GM21381 (cell line): ENCODE data around the gene RLN2.
"Not testable (repeated sequence)": the region's sequence is repeated elsewhere in the genome, so short reads cannot be mapped to it uniquely, and the experiment has no call there.

ENCODE experiments used
- ATAC-seq: cut with Tn5 transposase; IDR thresholded peaks from one replicate; pipeline ENCODE4 v1.9.1; 2021; ENCODE audit warnings: mild to moderate bottlenecking, moderate library complexity; ENCODE audit not compliant: unreplicated experiment

RLN2 gene

GRCh38 chr9:5303840-5304795 lies at the start of gene RLN2:
RLN2 (minus strand) TSS chr9:5304716; CDS start chr9:5304580, 136 bp downstream.
- peak; percentile 99 for ATAC-seq

- no peak for ATAC-seq
Measured at GRCh38 chr9:5354184-5354583, 49.7 kb upstream of the RLN2 start.

GRCh38 chr9:5352637-5353248 lies 48.2 kb upstream of the RLN2 start:
- no peak for ATAC-seq

- peak; percentile 99 for ATAC-seq
Measured at GRCh38 chr9:5338992-5339981, 34.8 kb upstream of the RLN2 start, which contains the start of gene RLN1. RLN1 (minus strand) TSS chr9:5339876; CDS start chr9:5339746, 130 bp downstream.

GRCh38 chr9:5336688-5337087 lies 32.2 kb upstream of the RLN2 start:
- ATAC-seq = no peak

GRCh38 chr9:5331276-5331675 lies 26.8 kb upstream of the RLN2 start:
- ATAC-seq = not testable (repeated sequence)

- no peak for ATAC-seq
Measured at GRCh38 chr9:5326893-5327548, 22.5 kb upstream of the RLN2 start.

GRCh38 chr9:5326187-5326586 lies 21.7 kb upstream of the RLN2 start:
- ATAC-seq = no peak

GRCh38 chr9:5321601-5322000 lies 17.1 kb upstream of the RLN2 start:
- ATAC-seq = not testable (repeated sequence)

- no peak for ATAC-seq
Measured at GRCh38 chr9:5321058-5321457, 16.5 kb upstream of the RLN2 start.

- not testable (repeated sequence) for ATAC-seq
Measured at GRCh38 chr9:5316406-5316805, 11.9 kb upstream of the RLN2 start.

GRCh38 chr9:5315187-5315923 lies 10.8 kb upstream of the RLN2 start:
- no peak for ATAC-seq

- no peak for ATAC-seq
Measured at GRCh38 chr9:5310851-5311250, 6.3 kb upstream of the RLN2 start.

GRCh38 chr9:5305741-5306140 lies 1.2 kb upstream of the RLN2 start:
- ATAC-seq = no peak

- ATAC-seq = no peak
Measured at GRCh38 chr9:5301544-5301943, 3.0 kb downstream of the RLN2 start.

- ATAC-seq = no peak
Measured at GRCh38 chr9:5292141-5292540, 12.4 kb downstream of the RLN2 start.

- no peak for ATAC-seq
Measured at GRCh38 chr9:5288591-5288990, 15.9 kb downstream of the RLN2 start.

- no peak for ATAC-seq
Measured at GRCh38 chr9:5286262-5286661, 18.3 kb downstream of the RLN2 start.

- no peak for ATAC-seq
Measured at GRCh38 chr9:5278486-5278885, 26.0 kb downstream of the RLN2 start.

- ATAC-seq = peak; percentile 74
Measured at GRCh38 chr9:5274770-5275169, 29.7 kb downstream of the RLN2 start.
